ENCODE results near the gene SPON2.
A peak's percentile ranks its signal among the peaks of the same experiment; 100 is the strongest.

SPON2 gene

DNA sequence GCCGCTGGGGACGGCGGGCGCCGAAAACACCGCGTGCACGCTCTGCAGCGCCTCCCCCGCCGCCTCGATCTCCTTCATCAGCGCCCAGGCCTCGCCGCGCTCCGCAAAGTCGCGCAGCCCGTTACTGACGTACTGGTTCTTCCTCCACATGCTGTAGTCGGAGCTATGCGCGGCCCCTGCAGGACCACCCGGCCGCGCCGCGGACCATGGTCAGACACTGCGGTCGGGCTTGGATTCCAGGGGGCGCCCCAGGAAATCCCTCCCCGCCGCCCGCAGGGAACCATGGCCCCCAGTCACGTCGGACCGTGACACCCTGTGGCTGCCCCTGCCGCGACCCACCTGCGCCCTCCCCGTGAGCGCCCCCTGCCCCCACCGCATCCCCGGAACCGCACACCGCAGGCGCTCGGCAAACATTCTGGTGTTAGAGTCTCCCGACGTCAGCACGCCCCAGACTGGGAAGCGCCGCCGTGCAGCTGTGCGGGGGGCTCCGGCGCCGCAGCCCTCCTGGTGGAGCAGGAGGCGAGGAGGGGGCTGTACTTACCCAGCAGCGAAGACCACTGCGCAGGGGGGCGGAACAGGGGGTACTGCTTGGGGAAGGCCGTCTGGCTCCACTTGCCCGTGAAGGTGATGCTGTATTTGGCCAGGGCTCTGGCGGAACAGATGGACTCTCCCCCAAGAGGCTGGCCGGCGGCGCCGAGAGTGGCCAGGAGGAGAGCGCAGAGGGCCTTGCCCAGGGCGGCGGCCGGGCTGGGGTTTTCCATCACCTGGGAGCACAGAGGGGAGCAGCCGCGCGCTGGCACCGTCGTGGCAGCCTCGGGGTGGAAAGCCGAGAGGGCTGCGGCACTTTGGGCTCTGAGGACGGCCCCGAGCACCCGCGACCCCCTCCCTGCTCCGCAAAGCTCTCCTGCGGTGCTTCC lies 814 bp downstream of the SPON2 start:
- no peak for DNase-seq

DNA sequence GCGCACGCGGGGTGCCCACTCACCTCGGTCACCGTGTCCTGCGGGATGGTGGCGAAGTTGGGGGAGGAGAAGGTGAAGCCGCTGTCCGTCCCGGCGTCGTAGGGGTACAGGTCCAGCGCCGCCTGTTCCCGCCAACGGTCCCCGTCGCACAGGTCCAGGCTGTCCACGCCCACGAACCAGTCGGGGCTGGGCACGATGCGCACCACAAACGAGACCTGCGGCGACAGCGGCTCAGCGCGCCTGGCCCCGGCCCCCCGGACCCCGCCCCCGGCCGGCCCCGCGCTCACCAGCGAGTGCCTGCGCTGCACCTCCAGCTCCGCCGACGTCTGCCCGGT lies 1.4 kb downstream of the SPON2 start:
- DNase-seq: no peak

DNA sequence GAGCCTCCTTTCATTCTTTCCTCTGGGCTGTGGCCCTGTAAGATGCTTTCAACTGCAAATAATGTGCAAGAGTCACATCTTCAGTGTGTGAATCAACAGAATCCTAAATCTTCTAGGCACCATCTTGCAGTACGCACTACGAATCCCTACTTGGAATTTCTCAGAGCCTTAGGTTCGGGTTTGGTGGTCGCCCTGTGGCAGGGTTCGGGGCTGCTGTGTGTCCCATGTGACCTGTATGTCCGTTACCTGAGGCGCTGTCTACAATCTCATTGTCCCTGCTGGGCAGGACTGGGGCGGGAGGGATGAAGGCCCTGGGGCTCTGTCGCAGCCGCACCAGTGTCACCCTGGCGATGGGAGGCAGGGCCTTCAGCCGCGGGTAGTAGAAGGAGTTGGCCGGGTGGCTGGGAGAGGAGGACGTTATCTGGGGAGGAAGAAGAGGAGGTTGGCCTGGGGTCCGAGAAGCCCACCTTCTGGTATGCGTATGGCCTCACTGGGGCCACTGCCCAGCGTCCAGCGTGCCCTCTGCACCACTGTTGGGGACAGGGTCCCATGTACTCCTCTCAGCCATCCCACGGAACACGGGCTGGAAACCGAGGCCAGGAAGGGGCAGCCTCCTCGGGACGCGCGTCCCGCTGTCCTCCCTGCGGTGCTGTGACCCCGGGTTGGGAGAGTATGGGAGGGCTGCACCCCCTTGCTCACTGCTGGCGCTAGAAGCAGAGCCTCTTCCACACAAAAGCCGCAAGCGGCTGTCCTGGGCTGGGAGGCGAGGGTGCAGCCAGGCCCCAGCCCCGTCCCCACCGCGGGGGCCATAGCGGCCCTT lies 2.0 kb downstream of the SPON2 start:
- DNase-seq: no peak

DNA sequence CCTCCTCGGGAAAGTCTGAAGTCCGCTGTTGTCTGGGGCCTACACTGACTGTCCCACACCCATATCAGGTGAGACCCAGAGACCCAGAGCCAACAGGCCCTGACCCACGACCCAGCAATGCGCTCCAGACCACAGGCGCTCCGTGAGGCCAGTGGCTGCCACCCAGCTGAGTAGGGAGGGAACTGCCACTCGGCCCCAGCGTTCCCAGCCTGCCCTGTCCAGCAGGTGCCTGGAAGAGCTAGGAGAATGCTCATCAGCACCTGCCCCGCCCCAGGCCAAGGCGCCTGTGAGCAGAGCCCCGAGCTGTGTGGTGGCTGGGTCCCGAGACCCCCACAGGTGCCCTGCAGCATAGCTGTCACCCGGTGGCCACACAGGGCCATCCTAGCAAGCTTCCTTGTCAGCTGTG lies 2.7 kb downstream of the SPON2 start:
- DNase-seq: no peak

DNA sequence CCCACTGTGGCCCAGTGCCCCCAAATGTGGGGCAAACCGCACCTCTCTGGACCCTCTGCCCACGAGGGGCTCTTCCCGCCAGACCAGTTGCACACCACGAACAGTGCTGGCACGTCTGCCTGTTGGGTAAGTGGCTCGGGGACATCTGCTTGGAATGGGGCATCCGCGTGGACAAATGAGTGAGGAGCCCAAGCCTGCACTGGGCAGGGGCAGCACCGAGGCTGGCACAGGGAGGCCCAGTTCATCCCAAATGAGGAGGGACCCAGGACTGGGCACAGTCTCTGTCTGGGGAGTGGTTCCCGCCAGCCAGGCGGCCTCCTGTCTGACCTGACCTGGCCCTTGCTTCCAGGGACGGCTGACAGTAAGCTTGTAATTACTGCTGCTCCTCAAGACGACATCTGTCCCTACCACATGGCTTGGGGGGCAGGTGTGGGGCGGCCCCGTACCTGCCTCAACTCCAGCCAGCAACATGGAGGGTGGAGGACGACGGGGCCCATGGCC lies 3.2 kb downstream of the SPON2 start:
- no peak for DNase-seq

DNA sequence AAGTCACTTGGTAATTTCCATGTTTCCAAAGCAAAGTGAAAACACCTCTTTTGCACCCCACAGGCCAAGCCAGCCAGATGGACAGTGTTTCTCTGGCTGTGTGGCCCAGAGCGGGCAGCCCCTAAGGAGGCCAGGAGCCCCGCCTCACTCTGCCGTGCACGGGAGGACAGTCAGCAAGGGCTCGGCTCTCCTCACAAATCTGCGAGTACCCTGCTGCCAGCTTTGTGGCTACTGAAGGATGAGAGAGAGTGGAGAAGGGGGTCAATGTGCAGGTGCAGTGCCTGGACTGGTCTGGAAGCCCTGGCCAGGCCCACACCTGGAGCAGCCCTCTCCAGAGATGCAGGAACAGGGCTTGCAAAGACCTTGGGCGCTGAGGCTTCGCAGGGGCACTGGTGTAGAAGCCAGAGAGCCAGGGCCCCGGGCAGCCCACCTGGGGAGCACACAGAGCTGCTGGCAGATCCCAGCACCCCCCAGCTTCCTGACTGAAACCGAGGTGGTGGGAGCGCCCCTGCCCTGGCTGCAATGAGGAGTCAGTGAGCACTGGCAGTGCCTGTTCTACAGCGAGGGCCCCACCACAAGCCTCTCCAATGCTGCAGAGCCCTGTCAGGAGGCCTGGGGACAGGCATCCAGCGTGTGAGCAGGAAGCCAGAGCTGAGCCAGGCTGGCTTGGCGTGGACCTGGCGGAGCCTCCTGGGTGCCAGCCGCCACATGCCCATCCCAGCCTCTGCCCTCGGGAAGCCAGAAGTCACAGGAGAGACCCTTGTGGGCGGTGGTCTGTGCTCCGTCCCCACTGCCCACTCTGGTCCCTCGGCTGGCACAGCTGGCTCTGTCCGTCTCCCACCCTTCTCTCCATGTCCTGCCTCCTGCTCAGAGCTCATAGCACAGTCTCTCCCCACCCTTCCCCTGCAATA lies 3.9 kb downstream of the SPON2 start:
- no peak for DNase-seq

DNA sequence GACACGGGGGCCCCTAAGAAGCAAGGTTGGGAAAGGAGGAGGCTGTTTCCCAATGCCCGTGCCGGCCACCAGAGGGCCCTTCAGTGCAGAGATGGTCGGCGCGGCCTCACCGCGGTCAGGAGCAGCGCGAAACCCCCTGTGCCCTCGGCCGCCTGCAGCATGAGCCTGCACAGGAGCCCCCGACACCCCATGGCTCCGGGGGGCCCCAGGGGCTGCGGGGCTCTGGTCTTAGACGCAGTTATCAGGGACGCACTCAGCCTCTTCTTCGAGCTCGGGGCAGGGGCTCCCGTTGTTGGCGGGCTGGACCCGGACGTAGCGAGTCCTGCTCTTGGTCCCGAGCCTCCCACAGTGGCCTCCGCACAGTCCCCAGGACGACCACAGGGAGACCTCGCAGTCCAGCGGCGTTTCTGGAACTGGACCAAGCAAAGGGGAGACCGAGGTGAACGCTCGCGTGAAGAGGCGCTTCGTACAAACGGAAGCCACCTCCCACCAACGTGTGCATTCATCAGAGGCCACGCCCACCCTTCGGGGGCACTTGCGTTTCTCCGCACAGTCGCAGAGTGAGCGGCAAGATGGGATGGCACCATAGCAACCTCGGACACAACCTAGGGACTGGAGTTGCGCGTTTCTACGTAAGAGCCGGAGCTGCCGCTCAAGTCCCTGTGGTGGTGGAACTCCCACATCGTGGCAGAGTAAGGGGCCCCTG lies 5.0 kb downstream of the SPON2 start:
- DNase-seq: peak; percentile 13

DNA sequence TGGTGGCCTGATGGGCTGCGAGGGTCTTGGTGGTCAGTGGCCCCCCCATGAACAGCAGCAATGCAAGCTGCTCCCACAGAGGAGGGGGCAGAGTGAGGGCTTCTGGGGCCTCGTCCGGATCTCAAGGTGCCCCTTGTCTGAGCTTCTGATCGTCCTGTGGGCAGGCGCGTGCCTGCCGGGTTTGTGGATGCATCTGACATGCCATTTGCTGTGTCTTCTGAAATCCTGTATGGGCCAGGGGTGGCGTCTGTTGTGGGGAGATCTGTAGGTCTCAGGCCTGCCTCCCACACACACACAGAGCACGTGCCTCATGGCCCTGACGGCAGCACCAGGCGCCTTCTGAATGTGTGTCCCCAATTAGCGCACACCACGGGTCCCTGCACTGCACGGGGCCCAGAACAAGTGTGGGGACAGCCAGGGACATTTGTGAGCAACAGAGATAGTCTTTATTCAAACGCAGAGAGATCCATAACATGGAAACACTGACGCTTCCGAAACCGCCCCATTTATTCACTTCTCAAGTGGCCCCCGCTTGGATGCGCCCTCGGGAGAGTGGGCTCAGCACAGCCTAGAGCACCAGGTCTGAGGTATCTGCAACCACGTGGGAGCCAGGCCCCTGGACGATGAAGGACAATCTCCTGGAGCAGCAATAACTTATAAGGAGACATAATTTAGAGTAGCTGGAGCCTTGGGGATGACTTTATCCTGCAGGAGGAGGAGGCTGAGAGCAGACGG lies 5.7 kb downstream of the SPON2 start:
- DNase-seq: no peak

DNA sequence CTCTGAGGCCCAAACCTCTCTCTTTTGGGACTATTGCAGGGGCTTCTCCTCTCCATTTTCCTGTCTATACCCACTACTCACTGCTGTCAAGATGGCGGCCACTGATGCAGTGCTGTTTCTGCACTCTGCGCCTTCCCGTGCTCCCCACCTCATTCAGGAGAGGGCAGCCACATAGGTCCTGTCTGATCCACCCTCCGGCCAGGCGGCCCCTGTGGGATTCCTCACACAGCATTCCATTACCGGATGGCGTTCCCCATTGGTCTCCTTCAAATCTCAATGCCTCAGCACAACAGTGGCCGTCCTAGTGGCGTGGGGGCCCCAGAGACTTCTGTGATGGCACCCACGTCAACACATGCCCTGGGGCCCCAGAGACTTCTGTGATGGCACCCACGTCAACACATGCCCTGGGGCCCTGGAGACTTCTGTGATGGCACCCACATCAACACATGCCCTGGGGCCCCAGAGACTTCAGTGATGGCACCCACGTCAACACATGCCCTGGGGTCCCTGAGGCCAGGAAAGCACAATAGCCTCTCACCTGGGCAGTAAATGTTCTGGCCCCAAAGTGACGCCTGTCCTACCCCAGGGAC lies 7.3 kb downstream of the SPON2 start:
- DNase-seq: no peak

DNA sequence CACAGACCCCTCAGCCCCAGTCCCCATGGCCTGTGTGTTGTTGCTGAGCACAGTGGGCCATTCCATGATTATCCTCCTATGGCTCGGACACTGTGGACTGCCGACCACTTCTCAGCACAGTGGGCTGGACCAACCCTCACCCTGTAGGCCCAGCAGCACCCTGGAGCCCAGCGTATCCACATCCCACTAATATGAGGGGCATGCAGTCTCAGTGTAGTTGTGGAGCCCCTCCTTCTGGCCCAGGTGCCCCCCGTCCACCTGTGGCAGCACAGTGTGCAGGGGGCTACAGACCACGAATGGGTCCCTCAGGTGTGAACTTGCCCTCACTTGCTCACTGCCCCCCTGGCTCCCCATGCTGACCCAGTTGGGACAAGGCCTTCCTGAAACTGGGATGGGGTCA lies 7.9 kb downstream of the SPON2 start:
- DNase-seq: no peak

DNA sequence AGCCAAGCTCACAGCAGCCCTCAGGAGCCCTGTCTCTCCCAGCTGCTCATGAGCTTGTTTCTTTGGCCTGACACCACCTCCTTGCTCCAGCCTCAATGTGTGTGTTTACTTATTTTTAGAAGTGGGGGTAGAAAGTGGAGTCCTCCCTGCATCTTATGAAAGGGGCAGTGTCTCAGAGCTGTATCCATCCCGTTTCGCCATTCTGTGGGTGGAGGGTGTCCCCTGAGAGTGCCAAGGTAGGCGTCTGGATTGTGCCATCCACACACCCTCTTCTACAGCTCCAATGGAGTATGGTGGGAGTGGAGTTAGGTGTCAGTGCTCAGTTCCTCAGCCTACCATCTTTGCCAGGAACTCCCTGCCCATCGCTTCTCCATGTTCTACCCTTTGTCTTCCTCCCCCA lies 8.3 kb downstream of the SPON2 start:
- DNase-seq: no peak

DNA sequence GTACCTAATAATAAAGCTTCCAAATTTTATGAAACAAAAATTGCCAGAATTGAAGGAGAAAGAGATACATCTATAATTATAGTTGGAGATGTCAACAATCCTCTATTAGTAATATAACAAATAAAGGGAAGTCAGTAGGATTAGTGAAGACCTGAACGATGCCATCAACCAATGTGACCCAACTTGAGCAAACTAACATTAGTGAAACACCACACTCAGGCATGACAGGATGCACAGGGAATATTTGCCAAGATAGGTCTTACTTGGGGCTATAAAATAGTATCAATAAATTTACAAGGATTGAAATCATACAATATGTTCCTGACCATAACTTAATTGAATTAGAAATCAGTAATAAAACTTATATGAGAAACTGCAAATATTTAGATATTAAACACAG lies 12.0 kb downstream of the SPON2 start:
- no peak for DNase-seq

DNA sequence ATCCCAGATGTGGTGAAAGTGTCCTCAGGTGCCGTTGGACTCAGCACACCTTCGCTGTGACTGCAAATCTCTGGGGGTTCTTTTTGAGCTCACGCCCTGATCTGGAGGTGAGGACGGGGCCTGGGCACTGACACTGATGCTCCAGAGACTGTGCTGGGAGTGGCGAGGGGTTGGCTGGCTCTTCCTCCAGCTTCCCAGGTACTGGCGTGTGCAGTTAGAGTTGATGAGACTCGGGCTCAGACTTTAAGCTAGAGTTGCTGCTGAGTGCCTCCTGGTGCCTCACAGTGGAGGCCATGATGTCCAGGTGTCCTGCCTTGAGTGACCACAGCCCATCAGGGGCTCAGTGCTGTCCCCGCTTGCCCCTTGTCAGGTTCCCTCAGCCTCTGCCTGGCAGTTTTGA lies 16.3 kb downstream of the SPON2 start:
- no peak for DNase-seq

DNA sequence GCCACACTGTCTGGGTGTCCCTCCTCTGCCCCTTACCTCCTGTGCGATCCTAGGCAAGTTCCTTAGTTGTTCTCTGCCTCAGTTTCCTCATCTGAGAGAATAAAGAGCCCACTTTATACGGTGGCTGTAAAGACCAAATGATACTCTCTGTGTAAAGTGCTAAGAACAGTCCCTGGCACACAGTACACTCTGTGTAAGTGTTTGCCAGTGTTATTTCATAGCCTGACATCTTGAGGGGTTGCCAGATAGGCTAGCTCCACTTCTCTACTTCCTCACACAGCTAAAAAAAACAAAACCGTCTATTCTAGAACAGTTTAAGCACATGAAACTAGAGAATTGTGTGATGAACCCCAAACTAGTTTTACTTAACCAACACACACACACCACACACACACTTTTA lies 17.1 kb downstream of the SPON2 start:
- no peak for DNase-seq

DNA sequence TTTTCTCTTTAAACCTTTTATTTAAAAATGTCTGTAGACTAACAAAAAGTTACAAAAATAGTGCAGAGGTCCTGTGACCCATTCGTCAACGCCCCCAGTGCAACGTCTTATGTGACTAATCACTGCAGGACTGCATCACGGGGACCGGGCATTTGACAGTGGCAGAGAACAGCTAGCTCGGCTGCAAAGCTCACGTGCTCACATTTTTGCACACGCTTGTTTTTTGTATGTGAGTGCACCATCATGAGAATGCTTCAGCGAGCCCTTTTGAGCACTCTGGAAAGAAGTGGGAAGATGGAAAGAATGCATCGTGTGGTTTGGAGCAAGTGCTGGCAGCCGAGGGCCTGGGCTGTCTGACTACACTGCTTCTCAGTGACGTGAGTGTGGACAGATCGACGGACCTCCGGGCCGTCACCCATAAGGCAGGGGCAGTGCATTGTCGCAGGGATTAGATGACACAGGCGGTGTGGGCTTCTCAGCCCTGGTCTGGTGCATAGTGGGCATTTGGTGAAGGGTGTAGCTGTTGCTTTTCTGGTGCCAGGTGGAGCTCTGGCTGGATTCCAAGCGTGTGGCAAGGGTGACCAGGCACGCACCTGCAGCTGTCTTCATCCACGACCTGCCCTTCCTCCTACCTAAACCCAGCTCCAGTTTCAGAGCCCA lies 17.7 kb downstream of the SPON2 start:
- DNase-seq: no peak

DNA sequence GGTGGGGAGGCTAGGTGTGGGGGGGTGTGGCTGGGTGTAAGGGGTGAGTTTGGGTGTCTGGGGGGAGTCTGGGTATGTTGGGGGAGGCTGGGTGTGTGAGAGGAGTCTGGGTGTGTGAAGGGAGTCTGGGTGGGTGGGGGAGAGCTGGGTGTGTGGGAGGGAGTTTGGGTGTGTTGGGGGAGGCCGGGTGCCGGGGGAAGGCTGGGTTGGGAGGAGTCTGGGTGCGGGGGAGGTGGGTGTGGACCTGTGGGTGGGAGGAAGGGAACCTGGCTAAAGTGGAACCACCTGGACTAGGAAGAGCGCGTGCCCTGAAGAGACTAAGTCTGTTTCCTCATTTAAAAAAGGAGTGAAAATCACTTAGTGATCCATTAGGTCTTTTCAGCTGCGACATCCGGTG lies 18.3 kb downstream of the SPON2 start:
- no peak for DNase-seq

DNA sequence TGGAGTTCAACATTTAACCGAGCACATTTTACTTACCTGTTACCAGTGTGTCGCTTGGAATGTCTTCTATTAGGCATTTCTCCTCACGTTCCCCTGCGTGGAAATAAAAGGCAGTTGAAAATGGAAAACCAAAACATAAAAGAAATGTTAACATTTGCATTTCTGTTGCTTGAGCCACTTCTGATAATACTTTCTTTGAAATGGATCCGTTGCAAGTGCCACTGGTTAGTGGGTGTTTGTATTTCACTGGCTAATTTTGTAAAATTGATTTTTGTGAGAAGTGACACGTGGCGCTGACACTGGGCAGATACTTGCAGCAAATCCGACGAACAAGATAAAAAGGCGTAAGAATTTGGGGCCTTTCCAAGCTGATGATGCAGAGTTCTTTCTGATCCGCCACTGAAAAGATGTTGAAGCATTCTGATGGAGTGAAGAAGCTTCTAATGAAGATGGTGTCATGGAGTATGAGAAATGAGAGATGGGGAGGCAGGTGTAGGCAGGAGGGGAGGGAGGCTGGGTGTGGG lies 18.8 kb downstream of the SPON2 start:
- DNase-seq: no peak

DNA sequence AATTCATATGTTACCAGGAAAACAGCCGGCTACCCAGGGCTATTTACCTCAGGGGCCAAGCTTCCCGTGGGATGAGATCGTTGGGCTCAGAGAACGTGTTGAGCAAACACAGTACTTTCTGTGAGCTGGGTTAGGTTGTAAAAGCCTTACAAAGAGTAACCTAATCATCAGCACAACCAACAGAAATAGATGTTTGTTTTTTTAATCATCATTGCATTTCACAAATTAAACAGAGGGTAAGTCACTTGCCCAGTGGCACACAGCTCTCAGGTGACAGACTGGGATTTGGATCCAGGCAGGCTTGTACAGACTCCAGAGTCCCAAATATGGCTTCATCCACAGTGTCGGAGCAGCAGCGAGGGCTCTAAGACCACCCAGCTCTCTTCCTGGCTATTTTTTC lies 20.1 kb downstream of the SPON2 start:
- DNase-seq: no peak

DNA sequence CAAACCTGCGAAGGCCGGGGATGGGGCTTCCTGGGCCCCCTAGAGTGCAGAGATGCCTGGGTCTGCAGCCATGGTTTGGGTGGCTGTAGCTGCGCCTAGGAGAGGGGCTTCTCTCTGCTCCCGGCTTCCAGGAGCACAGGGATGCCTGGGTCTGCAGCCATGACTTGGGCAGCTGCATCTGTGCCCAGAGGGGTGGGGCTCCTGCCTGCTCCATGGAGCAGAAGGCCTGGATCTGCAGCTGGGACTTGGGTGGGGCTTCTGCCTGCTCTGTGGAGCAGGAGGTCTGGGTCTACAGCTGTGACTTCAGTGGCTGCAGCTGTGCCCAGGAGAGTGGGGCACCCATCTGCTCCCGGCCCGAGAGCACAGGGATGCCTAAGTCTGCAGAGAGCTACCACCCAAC lies 20.8 kb downstream of the SPON2 start:
- no peak for DNase-seq

DNA sequence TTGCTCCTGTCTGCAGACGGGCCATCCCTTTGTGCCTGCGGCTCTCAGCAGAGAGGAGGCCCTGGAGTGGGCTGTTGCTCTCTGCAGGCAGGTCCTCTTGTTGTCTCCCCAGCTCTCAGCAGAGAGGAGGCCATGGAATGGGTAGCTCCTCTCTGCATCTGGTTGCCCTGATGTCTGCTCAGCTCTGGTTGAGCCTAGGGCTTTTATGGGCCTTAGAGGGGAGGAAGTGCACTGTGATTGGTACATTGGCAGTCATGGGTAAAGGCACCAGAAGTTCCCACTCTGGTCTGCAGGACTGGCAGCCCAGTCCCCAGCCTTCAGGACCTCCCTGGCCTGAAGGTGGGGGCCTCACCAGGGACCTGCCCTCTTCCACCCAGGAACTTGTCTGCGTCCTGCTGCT lies 21.5 kb downstream of the SPON2 start:
- no peak for DNase-seq

Data from NCI-H1436 treated with DMSO at 0.1 percent for 48 hours (cell line).